ENCODE data around the gene SERPINF2.

SERPINF2 gene

GRCh38 chr17:1769822-1770477, 27.3 kb downstream of the SERPINF2 start (continued):
- no peak for TF ChIP-seq ZSCAN4 (tag by site-specific recombination; IDR thresholded peaks at IDR 0.05)
- no peak for TF ChIP-seq ZNF747 (tag by site-specific recombination; IDR thresholded peaks at IDR 0.05)
- TF ChIP-seq ZBTB48 (tag by site-specific recombination; IDR thresholded peaks at IDR 0.05) = 0 out of 2 replicates have a peak, but pooled peaks have one; percentile 23
- 0 out of 2 replicates have a peak, but pooled peaks have one; percentile 27 for TF ChIP-seq SP7 (tag by site-specific recombination; IDR thresholded peaks at IDR 0.05)
- TF ChIP-seq ZIC2 (tag by site-specific recombination; IDR thresholded peaks at IDR 0.05) = peak; percentile 100
- TF ChIP-seq ZNF18 (tag by site-specific recombination; IDR thresholded peaks at IDR 0.05) = 0 out of 2 replicates have a peak, but pooled peaks have one; percentile 38
- no peak for TF ChIP-seq ZNF768 (tag by site-specific recombination; IDR thresholded peaks at IDR 0.05)
- peak; percentile 16; the same call in 1 of the 2 replicates for TF ChIP-seq KLF10 (tag by site-specific recombination; IDR thresholded peaks at IDR 0.05)
- TF ChIP-seq ZNF423 (tag by site-specific recombination; IDR thresholded peaks at IDR 0.05) = peak; percentile 90
- TF ChIP-seq TRIM28 (IDR thresholded peaks at IDR 0.05; ENCODE audit: borderline replicate concordance, low read length) = no peak; the same call in 1 of the 2 replicates
- no peak for TF ChIP-seq PRDM10 (tag by site-specific recombination; IDR thresholded peaks at IDR 0.05)
- no peak for TF ChIP-seq ZNF223 (tag by site-specific recombination; IDR thresholded peaks at IDR 0.05)
- no peak for TF ChIP-seq KLF17 (tag by site-specific recombination; IDR thresholded peaks at IDR 0.05)
- peak; percentile 67 for TF ChIP-seq ZNF600 (tag by site-specific recombination; IDR thresholded peaks at IDR 0.05)
- 0 out of 2 replicates have a peak, but pooled peaks have one; percentile 46 for TF ChIP-seq ZNF449 (tag by site-specific recombination; IDR thresholded peaks at IDR 0.05)
- no peak for TF ChIP-seq ZNF23 (tag by site-specific recombination; IDR thresholded peaks at IDR 0.05; ENCODE audit: borderline replicate concordance)
- peak; percentile 93 for TF ChIP-seq GLIS2 (tag by site-specific recombination; IDR thresholded peaks at IDR 0.05)
- peak; percentile 80 for TF ChIP-seq ZNF362 (tag by site-specific recombination; IDR thresholded peaks at IDR 0.05)
- TF ChIP-seq ZNF791 (tag by site-specific recombination; IDR thresholded peaks at IDR 0.05) = no peak
- peak; percentile 71 for TF ChIP-seq ZFP3 (tag by site-specific recombination; IDR thresholded peaks at IDR 0.05; ENCODE audit: low read depth)
- no peak for TF ChIP-seq ZNF157 (tag by site-specific recombination; IDR thresholded peaks at IDR 0.05)
